ENCODE results near the gene IRF5. TPM values are rescaled to one million over a fixed set of nuclear protein-coding genes. Genes with fewer than 3 reads are reported as not detected.
A peak's percentile ranks its signal among the peaks of the same experiment; 100 is the strongest.

The IRF5 gene
- total RNA-seq, 1 experiment from 2014 or later: 16.5 TPM

GRCh38 chr7:128902761-128903585 lies 34.8 kb upstream of the IRF5 start:
- intact Hi-C loops (cut with micrococcal nuclease): no loop called here
- H3K9ac ChIP-seq (ENCODE audit: low read length): peak overlapping the region; percentile 34; the same call in 1 of the 2 replicates
- BruUV-seq (replicated peaks): no TSS peak
- POLR2A ChIA-PET: no interaction called here
- CTCF ChIA-PET: interaction anchor here (1.1 to 2.1 kb wide), 3 partner anchors 19 to 311 kb away, joined by 3 to 6 read pairs (median 4); no protein-coding TSS in a partner anchor
- H3K27ac ChIP-seq (ENCODE audit: low read depth, low read length): peak overlapping the region; percentile 1; the same call in 1 of the 2 replicates
- H2AFZ ChIP-seq (ENCODE audit: low read depth, low read length, poor library complexity, severe bottlenecking): peak overlapping the region; percentile 27
- H3K36me3 ChIP-seq (ENCODE audit: control insufficient read depth in 1 of 2, insufficient read depth in 2 of 2, low read length in 2 of 2): no peaks in the 10 kb centered on the region
- no peak for TF ChIP-seq MAX (IDR thresholded peaks at IDR 0.05)
- no peak for TF ChIP-seq CEBPB (IDR thresholded peaks at IDR 0.05; ENCODE audit: low read depth)
- TF ChIP-seq FOSL1 (IDR thresholded peaks at IDR 0.05; ENCODE audit: low read depth): no peak
- no peak for TF ChIP-seq REST (IDR thresholded peaks at IDR 0.05; ENCODE audit: low read depth)
- no peak for TF ChIP-seq RAD21 (IDR thresholded peaks at IDR 0.05; ENCODE audit: low read depth)
- no peak for TF ChIP-seq TCF7L2 (IDR thresholded peaks at IDR 0.05; ENCODE audit: borderline replicate concordance, extremely low read depth, insufficient read depth, insufficient read length)
- no peak for TF ChIP-seq POLR2AphosphoS5 (IDR thresholded peaks at IDR 0.05; ENCODE audit: low read depth, low read length)
- no peak for TF ChIP-seq SIN3A (IDR thresholded peaks at IDR 0.05; ENCODE audit: low read depth)
- TF ChIP-seq CBX3 (IDR thresholded peaks at IDR 0.05; ENCODE audit: low read depth): no peak
- TF ChIP-seq ELF1 (IDR thresholded peaks at IDR 0.05; ENCODE audit: borderline replicate concordance, low read depth): no peak
- no peak for TF ChIP-seq EZH2 (IDR thresholded peaks at IDR 0.05)
- TF ChIP-seq POLR2A (IDR thresholded peaks at IDR 0.05; ENCODE audit: borderline replicate concordance, extremely low read depth, insufficient read depth, insufficient read length): no peak
- TF ChIP-seq ATF3 (IDR thresholded peaks at IDR 0.05): no peak
- no peak for TF ChIP-seq SP1 (IDR thresholded peaks at IDR 0.05; ENCODE audit: low read depth)
- no peak for TF ChIP-seq EZH2phosphoT487 (IDR thresholded peaks at IDR 0.05; ENCODE audit: borderline replicate concordance)
- no peak for TF ChIP-seq ZNF274 (IDR thresholded peaks at IDR 0.05; ENCODE audit: low read depth, low read length)
- no peak for TF ChIP-seq ZBTB33 (IDR thresholded peaks at IDR 0.05; ENCODE audit: extremely low read depth, insufficient replicate concordance, low read length)
- TF ChIP-seq JUND (IDR thresholded peaks at IDR 0.05): no peak
- peaks cover 7 to 33% of the 10 kb centered on the region in 2 experiments for H3K4me1 ChIP-seq (ENCODE audit: control insufficient read depth in 1 of 2, insufficient read depth in 2 of 2, low read length in 2 of 2)
- H3K4me3 ChIP-seq (replicated peaks in 1 of 2; ENCODE audit: low read depth in 1 of 2, low read length in 2 of 2): no peak overlapping the region
- no peaks in the 10 kb centered on the region for H3K27me3 ChIP-seq (ENCODE audit: insufficient read depth, low read length)
- ATAC-seq (peak; percentile 36), DNase-seq (ENCODE audit: low read depth, low spot score) (no peak)
- no peaks in the 10 kb centered on the region for H3K79me2 ChIP-seq (ENCODE audit: insufficient read depth, low read length)
- no peaks in the 10 kb centered on the region for H4K20me1 ChIP-seq (ENCODE audit: insufficient read depth)
- no peaks in the 10 kb centered on the region for H3K9me2 ChIP-seq (ENCODE audit: insufficient read depth)
- RAD21 ChIA-PET (ENCODE audit: low non-redundant PET in 1 of 2, low total read pairs in 2 of 2, uncharacterized antibody in 2 of 2, unreplicated experiment in 2 of 2): no interaction called here
- no peaks in the 10 kb centered on the region for H3K9me3 ChIP-seq (ENCODE audit: control insufficient read depth in 1 of 2, insufficient read depth in 1 of 2, low read depth in 1 of 2, low read length in 2 of 2)
- peak overlapping the region; percentile 61 for H3K4me2 ChIP-seq (ENCODE audit: low read length)

Data from HCT116 (cell line).